Right ventricle myocardium superior (tissue), 1 donor: Measurements from ENCODE around the gene CBX6. TPM values are rescaled to one million over a fixed set of nuclear protein-coding genes. Genes with fewer than 3 reads are reported as not detected.
A peak's percentile ranks its signal among the peaks of the same experiment; 100 is the strongest.

Source experiments
- ATAC-seq: fragments of 200-7000 bp; cut with Tn5 transposase; one replicate; pipeline ENCODE4 v1.9.1; 2020; ENCODE audit warnings: mild to moderate bottlenecking; ENCODE audit not compliant: poor library complexity
- DNase-seq: peaks from one replicate; pipeline ENCODE4 v3.0.0-alpha.2; 2020
- intact Hi-C: fragments of 100-400 bp; cut with DNase I; formaldehyde crosslinking; loops from one replicate; pipeline ENCODE4 v1.11.2; 2022
- total RNA-seq: library from RNA; stranded (reverse); fragmentation: NEBNext Ultra II Directional; extraction: Animal tissue kit (Norgen Biotek cat#: 25700); gene quantifications from one replicate; pipeline ENCODE4 v1.2.1, GENCODE V29; 2021
- donor health status: DM: no; HTN: yes; CAD: no; lungs with severe emphysema.

Gene CBX6
- total RNA-seq, 1 donor from 2014 or later = 36.1 TPM

- DNase-seq (no peak), ATAC-seq (no peak)
- intact Hi-C loops = no loop called here
Observed at GRCh38 chr22:38830026-38830844, 41.8 kb downstream of the CBX6 start.

GRCh38 chr22:38829485-38829884 lies 42.5 kb downstream of the CBX6 start:
- DNase-seq (no peak), ATAC-seq (no peak)
- intact Hi-C loops = no loop called here

GRCh38 chr22:38828616-38829205 lies 43.3 kb downstream of the CBX6 start:
- ATAC-seq (no peak), DNase-seq (no peak)
- intact Hi-C loops = no loop called here

GRCh38 chr22:38828191-38828590 lies 43.8 kb downstream of the CBX6 start:
- intact Hi-C loops = no loop called here
- no peak for DNase-seq

GRCh38 chr22:38827510-38827909 lies 44.5 kb downstream of the CBX6 start:
- DNase-seq = no peak
- intact Hi-C loops = no loop called here
- ATAC-seq = no peak

More at GRCh38 chr22:38828191-38828590, 43.8 kb downstream of the CBX6 start:
- ATAC-seq = no peak

GRCh38 chr22:38826801-38827200 lies 45.2 kb downstream of the CBX6 start:
- intact Hi-C loops = no loop called here
- DNase-seq (no peak), ATAC-seq (no peak)

- ATAC-seq (no peak), DNase-seq (no peak)
- intact Hi-C loops = no loop called here
Observed at GRCh38 chr22:38826386-38826785, 45.6 kb downstream of the CBX6 start.

GRCh38 chr22:38824585-38824984 lies 47.4 kb downstream of the CBX6 start:
- intact Hi-C loops = no loop called here
- DNase-seq (peak; percentile 64), ATAC-seq (peak; percentile 86)

GRCh38 chr22:38823637-38824036 lies 48.4 kb downstream of the CBX6 start:
- DNase-seq = no peak
- no peak for ATAC-seq
- intact Hi-C loops = no loop called here

GRCh38 chr22:38823076-38823475 lies 48.9 kb downstream of the CBX6 start:
- ATAC-seq (no peak), DNase-seq (no peak)
- intact Hi-C loops = no loop called here

- DNase-seq (no peak), ATAC-seq (no peak)
- intact Hi-C loops = no loop called here
Observed at GRCh38 chr22:38820020-38820419, 52.0 kb downstream of the CBX6 start.

GRCh38 chr22:38819387-38819940 lies 52.6 kb downstream of the CBX6 start:
- DNase-seq = no peak
- intact Hi-C loops = no loop called here
- no peak for ATAC-seq

GRCh38 chr22:38817196-38817595 lies 54.8 kb downstream of the CBX6 start:
- no peak for ATAC-seq
- no peak for DNase-seq
- intact Hi-C loops = no loop called here

- no peak for DNase-seq
- intact Hi-C loops = no loop called here
- no peak for ATAC-seq
Observed at GRCh38 chr22:38815842-38816241, 56.2 kb downstream of the CBX6 start.

Other genes with a start within 250 kb of the CBX6 start
- 0.43 TPM for gene FAM227A, start 215.8 kb downstream of the CBX6 start, total RNA-seq
- gene CBY1, start 215.6 kb downstream of the CBX6 start, total RNA-seq = 38.3 TPM
- gene TOMM22, start 190.3 kb downstream of the CBX6 start, total RNA-seq = 60.9 TPM
- gene JOSD1, start 171.3 kb downstream of the CBX6 start, total RNA-seq = 17.2 TPM
- gene GTPBP1, start 166.3 kb downstream of the CBX6 start, total RNA-seq = 30.6 TPM
- 117 TPM for gene SUN2, start 116.2 kb downstream of the CBX6 start, total RNA-seq
- gene DNAL4, start 78.1 kb downstream of the CBX6 start, total RNA-seq = 12.2 TPM
- gene NPTXR, start 28.2 kb downstream of the CBX6 start, total RNA-seq = 16.8 TPM
- 0.35 TPM for gene APOBEC3A, start 85.4 kb upstream of the CBX6 start, total RNA-seq
- gene APOBEC3B, start 110.1 kb upstream of the CBX6 start, total RNA-seq = 0.75 TPM
- gene APOBEC3C, start 142.0 kb upstream of the CBX6 start, total RNA-seq = 24.9 TPM
- 1.2 TPM for gene APOBEC3D, start 148.9 kb upstream of the CBX6 start, total RNA-seq
- 4.1 TPM for gene APOBEC3F, start 168.6 kb upstream of the CBX6 start, total RNA-seq
- 2.7 TPM for gene APOBEC3G, start 205.1 kb upstream of the CBX6 start, total RNA-seq
- gene APOBEC3H, start 225.0 kb upstream of the CBX6 start, total RNA-seq = not detected